Activated CD8-positive, alpha-beta memory T cell treated with anti-CD3 and anti-CD28 coated beads, Interleukin-2, amount 10 ng/mL, durations not matched to agents 7 days and 5 days (primary cell): ENCODE results near the gene INPP5A. TPM values are rescaled to one million over a fixed set of nuclear protein-coding genes. Genes with fewer than 3 reads are reported as not detected.
"Not testable (repeated sequence)": the region's sequence is repeated elsewhere in the genome, so short reads cannot be mapped to it uniquely, and the experiment has no call there.

Source experiments
- ATAC-seq: fragments of 150-1000 bp; cut with Tn5 transposase; one replicate; pipeline ENCODE4 v1.10.0; 2021; ENCODE audit warnings: moderate library complexity
- CTCF ChIA-PET: fragments of 350-600 bp; sonication (Branson Sonifier 250); formaldehyde crosslinking; loops from one replicate; lab custom pipeline; 2021; ENCODE audit warnings: antibody characterized with exemption; lab: Charles Lee
- DNase-seq: peaks from one replicate; pipeline ENCODE4 v3.0.0-alpha.2; 2020
- H3K27ac Mint-ChIP-seq: one replicate; pipeline ENCODE4 v1.8.0; 2021; ENCODE audit warnings: mild to moderate bottlenecking, mixed read lengths
- H3K27me3 Mint-ChIP-seq: one replicate; pipeline ENCODE4 v1.8.0; 2021; ENCODE audit warnings: mixed read lengths
- H3K36me3 Mint-ChIP-seq: one replicate; pipeline ENCODE4 v1.8.0; 2021; ENCODE audit warnings: mild to moderate bottlenecking, mixed read lengths
- H3K4me1 Mint-ChIP-seq: one replicate; pipeline ENCODE4 v1.8.0; 2021; ENCODE audit warnings: mixed read lengths
- H3K4me3 Mint-ChIP-seq: one replicate; pipeline ENCODE4 v1.8.0; 2021; ENCODE audit warnings: mild to moderate bottlenecking, moderate library complexity, mixed read lengths
- H3K9me3 Mint-ChIP-seq: one replicate; pipeline ENCODE4 v1.8.0; 2022; ENCODE audit warnings: low read depth, mixed read lengths
- total RNA-seq, 2 experiments: library from RNA; stranded (reverse); gene quantifications; one replicate each; pipeline ENCODE4 v1.2.3, GENCODE V29; 2021

The INPP5A gene
- total RNA-seq, 2 experiments from 2014 or later = 6.6 to 7.0 TPM

GRCh38 chr10:132789659-132790148 lies 252.1 kb downstream of the INPP5A start:
- H3K4me3 Mint-ChIP-seq = no peak overlapping the region
- CTCF ChIA-PET = no interaction called here
- peaks cover 17% of the 10 kb centered on the region for H3K27me3 Mint-ChIP-seq
- peaks cover 2% of the 10 kb centered on the region for H3K4me1 Mint-ChIP-seq
- no peaks in the 10 kb centered on the region for H3K36me3 Mint-ChIP-seq
- DNase-seq = no peak
- no peak overlapping the region for H3K27ac Mint-ChIP-seq
- ATAC-seq = no peak
- no peaks in the 10 kb centered on the region for H3K9me3 Mint-ChIP-seq

- Mint-ChIP-seq H3K27ac (no peak overlapping the region), H3K36me3 (no peaks in the 10 kb centered on the region), H3K4me1 (peaks cover 2% of the 10 kb centered on the region), H3K27me3 (peaks cover 14% of the 10 kb centered on the region), H3K9me3 (no peaks in the 10 kb centered on the region), H3K4me3 (no peak overlapping the region)
- ATAC-seq (no peak), DNase-seq (no peak)
- CTCF ChIA-PET = no interaction called here
Measured at GRCh38 chr10:132790470-132790869, 252.9 kb downstream of the INPP5A start.

GRCh38 chr10:132790934-132791829 lies 253.6 kb downstream of the INPP5A start:
- H3K27me3 Mint-ChIP-seq = peaks cover 13% of the 10 kb centered on the region
- no peaks in the 10 kb centered on the region for H3K36me3 Mint-ChIP-seq
- H3K4me1 Mint-ChIP-seq = peaks cover under 1% of the 10 kb centered on the region
- DNase-seq = no peak
- H3K4me3 Mint-ChIP-seq = no peak overlapping the region
- no peak for ATAC-seq
- no peak overlapping the region for H3K27ac Mint-ChIP-seq
- CTCF ChIA-PET = no interaction called here
- H3K9me3 Mint-ChIP-seq = no peaks in the 10 kb centered on the region

GRCh38 chr10:132792099-132792498 lies 254.5 kb downstream of the INPP5A start:
- ATAC-seq, DNase-seq, H3K36me3 Mint-ChIP-seq, H3K9me3 Mint-ChIP-seq, CTCF ChIA-PET, H3K27ac Mint-ChIP-seq, H3K4me1 Mint-ChIP-seq, H3K4me3 Mint-ChIP-seq: not testable (repeated sequence)
- peaks cover 11% of the 10 kb centered on the region for H3K27me3 Mint-ChIP-seq

- CTCF ChIA-PET = no interaction called here
- Mint-ChIP-seq H3K36me3 (no peaks in the 10 kb centered on the region), H3K27me3 (peaks cover 11% of the 10 kb centered on the region), H3K4me3 (no peak overlapping the region), H3K9me3 (no peaks in the 10 kb centered on the region), H3K27ac (no peak overlapping the region), H3K4me1 (no peaks in the 10 kb centered on the region)
- DNase-seq (no peak), ATAC-seq (no peak)
Measured at GRCh38 chr10:132792796-132793195, 255.2 kb downstream of the INPP5A start.

GRCh38 chr10:132793213-132793612 lies 255.6 kb downstream of the INPP5A start:
- DNase-seq (no peak), ATAC-seq (no peak)
- Mint-ChIP-seq H3K9me3 (no peaks in the 10 kb centered on the region), H3K36me3 (no peaks in the 10 kb centered on the region), H3K4me3 (no peak overlapping the region), H3K27ac (no peak overlapping the region), H3K27me3 (peaks cover 10% of the 10 kb centered on the region), H3K4me1 (no peaks in the 10 kb centered on the region)
- CTCF ChIA-PET = no interaction called here

- H3K4me1 Mint-ChIP-seq = no peaks in the 10 kb centered on the region
- H3K27ac Mint-ChIP-seq = no peak overlapping the region
- H3K9me3 Mint-ChIP-seq = no peaks in the 10 kb centered on the region
- no peak for DNase-seq
- no peaks in the 10 kb centered on the region for H3K36me3 Mint-ChIP-seq
- H3K27me3 Mint-ChIP-seq = peaks cover 4% of the 10 kb centered on the region
- ATAC-seq = no peak
- CTCF ChIA-PET = no interaction called here
- H3K4me3 Mint-ChIP-seq = no peak overlapping the region
Measured at GRCh38 chr10:132793871-132794849, 256.6 kb downstream of the INPP5A start.

GRCh38 chr10:132796846-132797245 lies 259.3 kb downstream of the INPP5A start:
- H3K9me3 Mint-ChIP-seq = no peaks in the 10 kb centered on the region
- H3K27me3 Mint-ChIP-seq = no peaks in the 10 kb centered on the region
- DNase-seq (no peak), ATAC-seq (no peak)
- H3K4me1 Mint-ChIP-seq = no peaks in the 10 kb centered on the region
- H3K27ac Mint-ChIP-seq = no peak overlapping the region
- H3K4me3 Mint-ChIP-seq = no peak overlapping the region
- CTCF ChIA-PET = no interaction called here
- no peaks in the 10 kb centered on the region for H3K36me3 Mint-ChIP-seq

- H3K9me3 Mint-ChIP-seq, ATAC-seq, H3K27ac Mint-ChIP-seq, H3K4me3 Mint-ChIP-seq, H3K4me1 Mint-ChIP-seq, H3K27me3 Mint-ChIP-seq, H3K36me3 Mint-ChIP-seq, CTCF ChIA-PET, DNase-seq: not testable (repeated sequence)
Measured at GRCh38 chr10:132797986-132798385, 260.4 kb downstream of the INPP5A start.

- CTCF ChIA-PET = no interaction called here
- H3K9me3 Mint-ChIP-seq = no peaks in the 10 kb centered on the region
- H3K4me3 Mint-ChIP-seq = no peak overlapping the region
- no peaks in the 10 kb centered on the region for H3K27me3 Mint-ChIP-seq
- no peak overlapping the region for H3K27ac Mint-ChIP-seq
- no peaks in the 10 kb centered on the region for H3K4me1 Mint-ChIP-seq
- no peak for DNase-seq
- no peaks in the 10 kb centered on the region for H3K36me3 Mint-ChIP-seq
- ATAC-seq = no peak
Measured at GRCh38 chr10:132798403-132798802, 260.8 kb downstream of the INPP5A start.

GRCh38 chr10:132798876-132799275 lies 261.3 kb downstream of the INPP5A start:
- H3K4me1 Mint-ChIP-seq = no peaks in the 10 kb centered on the region
- CTCF ChIA-PET = no interaction called here

GRCh38 chr10:132799865-132800264 lies 262.3 kb downstream of the INPP5A start:
- no peak for DNase-seq
- Mint-ChIP-seq H3K36me3 (no peaks in the 10 kb centered on the region), H3K9me3 (no peaks in the 10 kb centered on the region), H3K4me1 (no peaks in the 10 kb centered on the region), H3K4me3 (no peak overlapping the region), H3K27me3 (no peaks in the 10 kb centered on the region), H3K27ac (no peak overlapping the region)
- CTCF ChIA-PET = no interaction called here
- no peak for ATAC-seq

More at GRCh38 chr10:132798876-132799275, 261.3 kb downstream of the INPP5A start:
- Mint-ChIP-seq H3K36me3 (no peaks in the 10 kb centered on the region), H3K27ac (no peak overlapping the region), H3K27me3 (no peaks in the 10 kb centered on the region), H3K4me3 (no peak overlapping the region), H3K9me3 (no peaks in the 10 kb centered on the region)
- DNase-seq (no peak), ATAC-seq (no peak)

- CTCF ChIA-PET = no interaction called here
- H3K9me3 Mint-ChIP-seq = no peaks in the 10 kb centered on the region
Measured at GRCh38 chr10:132802048-132802447, 264.5 kb downstream of the INPP5A start.

More at GRCh38 chr10:132802048-132802447, 264.5 kb downstream of the INPP5A start:
- H3K4me1 Mint-ChIP-seq = no peaks in the 10 kb centered on the region
- H3K27me3 Mint-ChIP-seq = no peaks in the 10 kb centered on the region
- H3K36me3 Mint-ChIP-seq = no peaks in the 10 kb centered on the region
- no peak overlapping the region for H3K27ac Mint-ChIP-seq
- DNase-seq (no peak), ATAC-seq (no peak)
- no peak overlapping the region for H3K4me3 Mint-ChIP-seq
